Measurements from ENCODE around the gene LTBP3.

The LTBP3 gene

GRCh38 chr11:65553301-65554001, 4.7 kb downstream of the LTBP3 start:
- no peak for DNase-seq

- no peak for DNase-seq
Measured at GRCh38 chr11:65552388-65552951, 5.7 kb downstream of the LTBP3 start.

- no peak for DNase-seq
Measured at GRCh38 chr11:65551572-65552387, 6.4 kb downstream of the LTBP3 start.

GRCh38 chr11:65549096-65549495, 9.1 kb downstream of the LTBP3 start:
- DNase-seq = no peak

- no peak for DNase-seq
Measured at GRCh38 chr11:65548395-65548794, 9.8 kb downstream of the LTBP3 start.

GRCh38 chr11:65547446-65548125, 10.6 kb downstream of the LTBP3 start:
- no peak for DNase-seq

GRCh38 chr11:65546217-65546958, 11.8 kb downstream of the LTBP3 start:
- DNase-seq = no peak

- DNase-seq = no peak
Measured at GRCh38 chr11:65545853-65546216, 12.3 kb downstream of the LTBP3 start.

GRCh38 chr11:65542738-65543390, 15.3 kb downstream of the LTBP3 start:
- no peak for DNase-seq

GRCh38 chr11:65541093-65541982, 16.8 kb downstream of the LTBP3 start:
- no peak for DNase-seq

GRCh38 chr11:65540290-65541092, 17.7 kb downstream of the LTBP3 start:
- no peak for DNase-seq

GRCh38 chr11:65539744-65540289, 18.3 kb downstream of the LTBP3 start:
- DNase-seq = no peak

- DNase-seq = no peak
Measured at GRCh38 chr11:65538915-65539743, 19.0 kb downstream of the LTBP3 start.

GRCh38 chr11:65538232-65538914, 19.8 kb downstream of the LTBP3 start:
- no peak for DNase-seq

- no peak for DNase-seq
Measured at GRCh38 chr11:65537620-65538231, 20.4 kb downstream of the LTBP3 start.

- no peak for DNase-seq
Measured at GRCh38 chr11:65537296-65537597, 20.9 kb downstream of the LTBP3 start.

GRCh38 chr11:65536412-65537295, 21.5 kb downstream of the LTBP3 start:
- DNase-seq = no peak
